Fibroblast of the aortic adventitia (primary cell): Measurements from ENCODE around the gene RASGRF2. TPM values are rescaled to one million over a fixed set of nuclear protein-coding genes. Genes with fewer than 3 reads are reported as not detected.

Experiments used
- DNase-seq: peaks from one replicate; pipeline ENCODE4 v3.0.0-alpha.2; 2010; ENCODE audit warnings: low read depth
- H3K4me3 ChIP-seq: 2 replicates; pipeline ENCODE4 v1.5.1; 2011; ENCODE audit warnings: low read depth, mild to moderate bottlenecking, control low read depth, low read length, moderate library complexity
- total RNA-seq: library from RNA; depleted of rRNA; stranded (reverse); fragments of >200 nt; gene quantifications from 2 replicates; pipeline ENCODE4 v1.2.3, GENCODE V29; 2012; ENCODE audit warnings: low replicate concordance
- TF ChIP-seq, protein P1 (sequence below): IDR thresholded peaks from 2 replicates; pipeline ENCODE4 v1.5.1; 2011; ENCODE audit warnings: mild to moderate bottlenecking, low read length, control low read depth, inconsistent platforms; ENCODE audit not compliant: insufficient read depth

The RASGRF2 gene
- total RNA-seq, 1 donor = 3.3 TPM

GRCh38 chr5:81189875-81190498 lies 229.8 kb downstream of the RASGRF2 start:
- no peak for DNase-seq
- TF ChIP-seq, protein P1, sequence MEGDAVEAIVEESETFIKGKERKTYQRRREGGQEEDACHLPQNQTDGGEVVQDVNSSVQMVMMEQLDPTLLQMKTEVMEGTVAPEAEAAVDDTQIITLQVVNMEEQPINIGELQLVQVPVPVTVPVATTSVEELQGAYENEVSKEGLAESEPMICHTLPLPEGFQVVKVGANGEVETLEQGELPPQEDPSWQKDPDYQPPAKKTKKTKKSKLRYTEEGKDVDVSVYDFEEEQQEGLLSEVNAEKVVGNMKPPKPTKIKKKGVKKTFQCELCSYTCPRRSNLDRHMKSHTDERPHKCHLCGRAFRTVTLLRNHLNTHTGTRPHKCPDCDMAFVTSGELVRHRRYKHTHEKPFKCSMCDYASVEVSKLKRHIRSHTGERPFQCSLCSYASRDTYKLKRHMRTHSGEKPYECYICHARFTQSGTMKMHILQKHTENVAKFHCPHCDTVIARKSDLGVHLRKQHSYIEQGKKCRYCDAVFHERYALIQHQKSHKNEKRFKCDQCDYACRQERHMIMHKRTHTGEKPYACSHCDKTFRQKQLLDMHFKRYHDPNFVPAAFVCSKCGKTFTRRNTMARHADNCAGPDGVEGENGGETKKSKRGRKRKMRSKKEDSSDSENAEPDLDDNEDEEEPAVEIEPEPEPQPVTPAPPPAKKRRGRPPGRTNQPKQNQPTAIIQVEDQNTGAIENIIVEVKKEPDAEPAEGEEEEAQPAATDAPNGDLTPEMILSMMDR = no peak
- no peak overlapping the region for H3K4me3 ChIP-seq

DNA sequence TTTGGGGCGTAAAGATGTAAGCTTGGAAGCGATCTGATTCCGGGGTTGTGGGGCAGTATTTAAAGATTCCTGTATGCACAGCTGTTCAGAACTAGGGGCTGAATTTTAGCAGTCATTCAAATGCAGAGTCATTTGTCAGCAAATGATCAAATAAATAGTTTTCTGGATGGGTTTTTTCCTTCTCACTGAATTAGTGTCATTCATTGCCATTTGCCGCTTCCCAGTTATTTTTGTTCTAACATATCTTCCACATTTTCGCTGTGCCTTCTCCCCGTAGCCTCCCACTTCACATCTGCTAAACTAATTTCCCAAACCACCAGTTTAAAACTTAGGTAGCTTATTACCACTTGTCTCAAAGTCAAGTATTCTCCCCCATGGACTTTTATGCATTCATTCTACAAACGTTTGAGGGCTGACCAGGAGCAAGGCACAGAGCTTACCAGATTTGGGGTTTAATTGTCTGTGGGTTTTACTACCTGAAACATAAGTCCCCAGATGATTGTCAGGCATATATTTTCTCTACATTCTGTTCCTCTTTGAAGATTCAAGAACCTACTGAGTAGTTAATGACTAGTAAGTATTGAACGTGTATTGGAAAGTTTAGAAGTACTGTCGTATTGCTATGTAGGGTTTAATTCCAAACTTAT lies 231.7 kb downstream of the RASGRF2 start:
- DNase-seq = no peak
- no peak overlapping the region for H3K4me3 ChIP-seq
- TF ChIP-seq, protein P1 = no peak

GRCh38 chr5:81192373-81192750 lies 232.2 kb downstream of the RASGRF2 start:
- H3K4me3 ChIP-seq = no peak overlapping the region
- TF ChIP-seq, protein P1 = no peak
- no peak for DNase-seq

DNA sequence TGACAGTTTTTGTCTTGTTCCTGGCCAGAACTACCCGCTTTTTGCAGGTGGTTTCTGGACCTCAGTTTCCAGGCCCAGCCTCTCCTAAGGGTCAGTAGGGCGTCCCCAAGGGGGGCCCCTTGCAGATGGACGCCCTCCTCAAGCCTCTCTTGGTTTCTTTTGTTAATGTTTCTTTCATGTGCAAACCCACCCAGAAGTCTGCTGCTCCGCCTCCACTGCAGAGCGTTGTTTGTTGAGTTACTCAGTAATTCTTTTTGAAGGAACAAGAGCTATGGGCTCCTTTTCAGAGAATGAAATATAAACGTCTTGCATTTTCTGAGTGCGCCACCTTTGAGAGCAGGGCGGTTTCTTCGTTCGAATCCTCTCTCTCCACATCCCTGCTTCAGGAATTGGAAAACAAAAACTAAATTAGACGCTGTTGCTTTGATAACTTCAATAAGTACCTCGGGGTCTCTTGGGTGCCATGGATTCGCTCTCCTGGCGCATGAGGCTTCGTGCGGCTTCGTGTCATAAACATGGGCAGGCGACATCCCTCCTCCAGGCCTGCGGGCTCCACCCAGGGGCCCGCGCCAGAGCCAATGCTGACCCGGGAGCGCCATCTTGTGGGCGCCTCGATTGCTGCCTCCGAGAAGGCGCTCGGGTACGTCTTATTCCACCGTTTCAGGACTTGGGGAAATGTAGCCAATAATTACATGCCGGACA lies 234.6 kb downstream of the RASGRF2 start:
- TF ChIP-seq, protein P1 = peak; percentile 98
- DNase-seq = peak; percentile 78
- no peak overlapping the region for H3K4me3 ChIP-seq

GRCh38 chr5:81195335-81195929 lies 235.3 kb downstream of the RASGRF2 start:
- peak; percentile 39 for DNase-seq
- TF ChIP-seq, protein P1 = no peak
- no peak overlapping the region for H3K4me3 ChIP-seq

GRCh38 chr5:81202655-81203054 lies 242.5 kb downstream of the RASGRF2 start:
- DNase-seq = peak; percentile 47

More at GRCh38 chr5:81202655-81203054, 242.5 kb downstream of the RASGRF2 start:
- no peak overlapping the region for H3K4me3 ChIP-seq
- TF ChIP-seq, protein P1 = no peak
